NCI-H510A (cell line): Measurements from ENCODE around the gene ANKRD33B.
"Not testable (repeated sequence)": the region's sequence is repeated elsewhere in the genome, so short reads cannot be mapped to it uniquely, and the experiment has no call there.

ENCODE experiments used
- DNase-seq: peaks from one replicate; lab custom pipeline; 2025; lab: John Stamatoyannopoulos, UW

Gene ANKRD33B

DNA sequence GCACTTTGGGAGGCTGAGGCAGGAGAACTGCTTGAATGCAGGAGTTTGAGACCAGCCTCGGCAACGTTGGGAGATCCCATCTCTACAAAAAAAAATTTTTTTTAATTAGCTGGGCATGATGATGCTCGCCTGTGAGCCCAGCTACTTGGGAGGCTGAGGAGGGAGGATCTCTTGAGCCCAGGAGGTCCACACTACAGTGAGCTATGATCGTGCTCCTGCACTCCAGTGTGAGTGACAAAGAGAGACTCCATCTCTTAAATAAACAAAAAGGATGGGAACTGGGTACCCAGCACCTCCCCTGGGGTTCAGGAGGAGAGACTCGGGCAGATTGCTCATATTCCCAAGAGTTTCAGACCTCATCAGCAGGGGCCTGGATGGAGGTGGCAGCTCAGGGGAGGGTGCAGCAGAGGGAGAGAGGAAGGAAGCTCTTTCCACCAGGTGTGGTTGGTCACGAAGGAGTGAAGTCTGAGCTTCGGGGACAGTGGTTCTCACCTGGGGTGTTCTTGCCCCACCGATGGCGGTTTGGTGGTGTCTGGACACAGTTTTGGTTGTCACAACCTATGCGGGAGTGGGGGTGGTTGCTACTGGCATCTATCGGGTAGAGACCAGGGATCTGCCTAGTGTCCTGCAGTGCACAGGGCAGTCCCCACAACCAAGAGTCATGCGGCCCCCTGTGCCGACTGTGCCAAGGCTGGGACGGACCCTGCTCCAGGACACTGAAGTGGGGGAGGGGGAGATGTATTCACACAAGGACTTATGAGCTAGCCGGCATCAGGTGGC lies 72.7 kb downstream of the ANKRD33B start:
- no peak for DNase-seq

DNA sequence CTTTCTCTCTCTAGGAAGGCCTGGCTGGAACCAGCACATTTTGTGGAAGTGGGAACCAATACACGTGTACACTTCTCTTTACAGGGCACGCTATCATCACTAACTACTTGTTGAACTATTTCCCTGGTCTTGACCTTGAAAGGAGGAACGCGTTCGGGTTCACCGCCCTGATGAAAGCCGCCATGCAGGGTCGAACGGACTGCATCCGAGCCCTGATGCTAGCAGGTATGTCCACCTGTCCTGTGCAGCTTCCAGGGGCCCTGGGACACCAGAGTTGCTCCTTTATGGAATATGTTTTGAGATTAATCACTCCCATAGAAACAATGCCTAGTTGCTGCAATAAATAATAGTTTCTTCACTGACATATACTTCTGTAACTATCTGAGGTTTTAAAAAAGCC lies 74.1 kb downstream of the ANKRD33B start:
- DNase-seq: no peak

DNA sequence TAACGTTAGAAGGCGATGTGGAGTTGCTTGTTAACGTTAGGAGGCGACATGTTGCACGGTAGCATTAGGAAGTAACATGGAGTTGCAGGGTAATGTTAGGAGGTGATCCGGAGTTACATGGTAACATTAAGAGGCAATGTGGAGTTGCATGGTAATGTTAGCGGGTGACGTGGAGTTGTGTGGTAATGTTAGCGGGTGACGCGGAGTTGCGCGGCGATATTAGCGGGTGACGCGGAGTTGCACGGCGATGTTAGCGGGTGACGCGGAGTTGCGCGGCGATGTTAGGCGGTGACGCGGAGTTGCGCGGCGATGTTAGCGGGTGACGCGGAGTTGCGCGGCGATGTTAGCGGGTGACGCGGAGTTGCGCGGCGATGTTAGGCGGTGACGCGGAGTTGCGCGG lies 74.9 kb downstream of the ANKRD33B start:
- DNase-seq: not testable (repeated sequence)

DNA sequence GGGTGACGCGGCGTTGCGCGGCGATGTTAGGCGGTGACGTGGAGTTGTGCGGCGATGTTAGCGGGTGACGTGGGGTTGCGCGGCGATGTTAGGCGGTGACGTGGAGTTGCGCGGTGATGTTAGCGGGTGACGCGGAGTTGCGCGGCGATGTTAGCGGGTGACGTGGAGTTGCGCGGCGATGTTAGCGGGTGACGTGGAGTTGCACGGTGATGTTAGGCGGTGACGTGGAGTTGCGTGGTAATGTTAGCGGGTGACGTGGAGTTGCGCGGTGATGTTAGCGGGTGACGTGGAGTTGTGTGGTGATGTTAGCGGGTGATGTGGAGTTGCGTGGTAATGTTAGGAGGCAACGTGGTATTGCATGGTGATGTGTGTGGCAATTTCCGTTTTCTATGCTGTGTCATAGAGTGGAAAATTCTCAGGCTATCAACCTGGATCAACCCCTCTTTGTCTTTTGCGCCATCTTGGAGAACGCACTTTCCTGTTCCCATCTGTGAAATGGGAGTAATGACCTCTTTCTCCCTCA lies 76.0 kb downstream of the ANKRD33B start:
- DNase-seq: no peak

DNA sequence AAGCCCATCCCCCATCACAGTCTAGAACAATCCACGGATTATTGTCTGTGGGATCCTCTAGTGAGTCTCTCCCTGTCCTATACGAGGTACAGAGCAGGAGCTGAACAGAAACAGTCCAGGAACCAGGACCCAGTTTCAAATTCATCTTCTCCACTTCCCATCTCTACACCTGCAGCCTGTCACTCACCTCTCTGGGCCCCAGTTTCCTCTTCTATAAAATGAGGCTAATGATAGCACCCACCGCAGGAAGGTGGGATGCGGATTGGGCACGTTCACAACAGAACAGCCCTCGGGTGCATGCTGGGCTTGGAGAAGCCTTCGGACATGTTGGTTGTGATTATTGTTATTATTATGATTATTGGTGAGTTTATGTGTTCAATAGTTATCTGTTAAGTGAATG lies 78.5 kb downstream of the ANKRD33B start:
- DNase-seq: no peak

DNA sequence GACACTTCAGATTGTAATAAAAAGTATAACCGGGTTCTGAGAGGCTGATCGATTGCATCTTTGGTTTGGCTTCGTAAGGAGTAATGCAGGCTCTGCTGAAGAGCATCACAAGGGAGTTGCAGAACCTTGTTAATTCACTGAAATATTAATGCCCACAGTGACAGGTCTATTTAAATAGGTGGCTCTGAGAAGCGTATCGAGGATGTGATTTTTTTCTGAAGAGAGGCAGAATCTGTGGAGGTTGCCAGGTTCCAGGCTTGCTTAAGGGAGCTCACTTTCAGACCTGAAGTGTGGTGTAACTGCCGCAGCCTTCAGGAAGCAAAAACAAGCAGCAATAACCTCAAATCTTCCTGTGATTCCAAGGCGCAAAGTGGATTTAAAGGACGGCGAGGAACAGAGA lies 80.3 kb downstream of the ANKRD33B start:
- no peak for DNase-seq

DNA sequence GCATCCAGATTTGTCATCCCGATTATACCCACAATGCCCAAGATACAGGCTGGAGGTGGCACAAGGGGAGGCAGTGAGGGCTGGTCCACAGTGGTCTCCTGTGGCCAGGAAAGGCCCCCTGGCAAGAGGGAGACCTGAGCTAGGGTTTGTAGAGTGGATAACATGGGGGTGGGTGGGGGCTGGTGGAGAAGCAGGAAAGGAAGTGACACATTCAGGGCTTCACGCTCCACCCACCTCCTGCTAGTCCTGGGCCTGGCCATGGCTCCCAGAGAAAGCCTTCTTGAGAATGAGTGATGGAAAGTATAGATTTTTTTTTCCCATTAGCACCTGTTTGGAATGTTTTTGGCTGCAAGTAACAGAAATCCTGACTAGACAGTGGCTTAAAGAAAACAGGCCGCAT lies 81.3 kb downstream of the ANKRD33B start:
- no peak for DNase-seq

DNA sequence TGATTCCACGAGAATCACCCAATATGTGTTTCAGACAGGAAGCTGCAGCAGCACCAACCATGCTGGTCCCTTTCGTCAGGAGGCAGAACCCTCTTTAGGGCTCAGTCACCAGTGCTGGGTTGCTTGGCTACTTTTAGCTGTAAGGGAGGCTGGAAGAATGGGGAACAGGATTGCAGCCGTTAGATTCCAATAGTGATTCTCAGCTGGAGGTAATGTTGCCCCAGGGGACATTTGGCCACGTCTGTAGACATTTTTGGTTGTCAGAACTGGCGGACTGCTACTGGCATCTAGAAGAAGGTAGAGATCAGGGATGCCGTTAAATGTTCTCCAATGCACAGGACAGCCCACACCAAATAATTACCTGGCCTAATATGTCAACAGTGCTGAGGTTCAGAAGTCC lies 81.8 kb downstream of the ANKRD33B start:
- no peak for DNase-seq

DNA sequence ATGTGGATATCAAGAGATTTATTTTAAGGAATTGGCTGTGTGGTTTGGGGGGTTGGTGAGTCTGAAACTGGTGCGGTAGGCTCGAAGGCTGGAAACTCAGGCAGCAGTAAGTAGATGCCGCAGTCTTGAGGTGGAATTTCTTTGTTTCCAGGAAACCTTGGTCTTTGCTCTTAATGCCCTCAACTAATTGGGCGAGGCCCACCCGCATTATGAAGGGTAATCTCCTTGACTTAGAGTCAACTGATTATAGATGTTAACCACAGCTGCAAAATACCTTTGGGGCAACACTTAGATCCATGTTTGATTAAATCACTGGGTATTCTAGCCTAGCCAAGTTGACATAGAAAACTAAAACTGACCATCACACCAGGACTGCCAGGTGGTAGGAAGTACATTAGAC lies 83.8 kb downstream of the ANKRD33B start:
- DNase-seq: no peak

DNA sequence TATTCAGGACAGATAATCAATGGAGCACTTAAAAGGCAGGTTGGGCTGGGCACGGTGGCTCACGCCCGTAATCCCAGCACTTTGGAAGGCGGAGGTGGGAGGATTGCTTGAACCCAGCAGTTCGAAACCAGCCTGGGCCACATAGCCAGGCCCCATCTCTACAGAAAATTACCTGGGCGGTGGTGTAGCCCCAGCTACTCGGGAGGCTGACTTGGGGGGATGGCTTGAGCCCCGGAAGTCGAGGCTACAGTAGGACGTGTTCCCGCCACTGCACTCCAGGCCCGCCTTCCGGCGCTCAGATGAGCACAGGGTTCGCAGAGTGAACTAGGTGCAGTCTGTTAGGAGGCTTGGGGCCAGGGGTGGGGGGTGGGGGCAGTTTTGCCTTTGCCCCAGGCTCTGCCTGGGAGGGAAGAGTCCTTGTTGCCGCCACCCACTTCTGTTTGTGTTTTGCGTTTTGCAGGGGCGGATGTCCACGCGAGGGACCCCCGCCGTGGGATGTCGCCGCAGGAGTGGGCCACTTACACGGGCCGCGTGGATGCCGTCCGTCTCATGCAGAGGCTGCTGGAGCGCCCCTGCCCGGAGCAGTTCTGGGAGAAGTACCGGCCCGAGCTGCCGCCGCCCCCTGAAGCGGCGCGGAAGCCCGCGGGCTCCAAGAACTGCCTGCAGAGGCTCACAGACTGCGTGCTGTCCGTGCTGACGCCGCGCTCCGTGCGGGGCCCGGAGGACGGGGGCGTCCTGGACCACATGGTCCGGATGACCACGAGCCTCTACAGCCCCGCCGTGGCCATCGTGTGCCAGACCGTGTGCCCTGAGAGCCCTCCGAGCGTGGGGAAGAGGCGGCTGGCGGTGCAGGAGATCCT lies 85.2 kb downstream of the ANKRD33B start:
- DNase-seq: no peak

DNA sequence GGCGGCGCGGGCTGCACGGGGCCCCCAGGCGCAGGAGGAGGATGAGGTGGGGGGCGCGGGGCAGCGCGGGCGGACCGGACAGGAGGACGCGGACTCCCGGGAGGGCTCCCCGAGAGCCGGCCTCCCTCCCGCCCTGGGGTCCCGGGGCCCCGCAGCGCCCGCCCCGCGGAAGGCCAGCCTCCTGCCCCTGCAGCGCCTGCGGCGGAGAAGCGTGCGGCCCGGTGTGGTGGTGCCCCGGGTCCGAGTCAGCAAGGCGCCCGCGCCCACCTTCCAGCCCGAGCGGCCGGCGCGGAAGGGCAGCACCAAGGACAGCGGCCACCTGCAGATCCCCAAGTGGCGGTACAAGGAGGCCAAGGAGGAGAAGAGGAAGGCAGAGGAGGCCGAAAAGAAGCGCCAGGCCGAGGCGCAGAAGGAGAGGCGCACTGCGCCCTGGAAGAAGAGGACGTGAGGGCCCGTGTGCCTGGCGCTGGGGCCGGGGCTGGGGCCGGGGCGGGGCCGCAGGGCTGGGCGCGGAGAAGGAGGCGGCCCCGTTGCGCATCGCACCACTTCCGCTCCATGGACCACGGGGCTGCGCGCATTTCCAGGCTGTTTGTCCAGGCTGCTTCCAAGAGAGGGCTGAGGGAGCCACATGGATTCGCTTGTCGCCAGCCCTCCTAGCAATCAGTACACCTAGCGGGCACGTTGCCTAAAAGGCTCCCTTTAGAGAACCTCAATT lies 86.0 kb downstream of the ANKRD33B start:
- DNase-seq: no peak

DNA sequence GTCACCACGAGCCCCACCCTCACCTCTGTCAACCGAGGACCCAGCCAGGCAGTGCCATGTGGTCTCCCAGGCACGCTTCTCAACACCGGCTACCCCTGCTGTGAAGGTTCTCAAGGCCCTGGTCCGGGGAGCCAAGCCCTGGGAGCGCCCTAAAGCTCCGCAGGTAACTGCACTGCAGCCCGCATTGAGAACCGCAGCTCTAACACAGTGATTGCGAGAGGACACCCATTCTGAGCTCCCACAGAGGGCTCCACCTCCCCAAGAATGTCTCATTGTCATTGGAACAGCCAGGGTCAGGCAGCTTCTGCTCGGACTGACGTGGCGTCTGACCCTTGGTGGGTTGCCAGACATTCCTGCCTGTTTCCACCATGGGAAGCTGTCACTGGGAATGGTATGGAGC lies 88.3 kb downstream of the ANKRD33B start:
- no peak for DNase-seq

DNA sequence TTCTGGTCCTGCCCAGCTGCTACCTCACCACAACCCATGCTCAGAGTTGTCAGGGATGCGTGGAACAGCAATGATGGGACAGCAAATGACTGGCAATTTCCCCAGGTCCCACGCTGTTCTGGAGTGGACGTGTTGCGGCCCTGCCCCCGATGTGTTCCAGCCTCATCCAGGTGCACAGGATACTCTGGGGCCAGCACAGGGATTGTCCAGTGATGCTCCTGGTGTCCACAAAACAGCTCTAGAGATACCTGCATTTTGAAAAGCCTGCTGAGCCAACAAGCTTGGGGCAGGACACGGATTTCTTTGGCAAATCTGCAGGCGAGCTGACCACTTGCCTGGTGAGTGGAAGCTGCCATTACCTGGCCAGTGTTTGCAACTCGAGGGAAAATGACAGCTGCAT lies 88.7 kb downstream of the ANKRD33B start:
- no peak for DNase-seq

DNA sequence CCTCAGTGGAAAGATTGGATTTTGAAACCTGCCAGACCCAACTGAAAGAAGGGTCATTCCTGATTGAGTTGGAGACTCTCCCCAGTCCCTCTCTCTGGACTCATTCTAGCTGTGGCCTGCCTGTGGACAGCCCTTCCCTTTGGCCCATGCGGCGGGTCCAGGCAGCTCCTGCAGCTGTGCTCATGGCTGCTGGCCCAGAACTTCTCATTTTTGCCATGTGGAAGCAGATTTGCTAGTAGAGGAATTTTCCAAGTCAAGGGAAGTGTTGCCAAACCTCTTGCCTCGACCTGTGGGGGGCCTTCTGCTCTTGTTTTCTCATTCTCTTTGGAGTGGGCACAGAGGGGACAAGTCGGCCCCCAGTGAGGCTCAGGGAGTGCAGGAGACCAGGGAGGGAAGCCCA lies 89.2 kb downstream of the ANKRD33B start:
- no peak for DNase-seq

DNA sequence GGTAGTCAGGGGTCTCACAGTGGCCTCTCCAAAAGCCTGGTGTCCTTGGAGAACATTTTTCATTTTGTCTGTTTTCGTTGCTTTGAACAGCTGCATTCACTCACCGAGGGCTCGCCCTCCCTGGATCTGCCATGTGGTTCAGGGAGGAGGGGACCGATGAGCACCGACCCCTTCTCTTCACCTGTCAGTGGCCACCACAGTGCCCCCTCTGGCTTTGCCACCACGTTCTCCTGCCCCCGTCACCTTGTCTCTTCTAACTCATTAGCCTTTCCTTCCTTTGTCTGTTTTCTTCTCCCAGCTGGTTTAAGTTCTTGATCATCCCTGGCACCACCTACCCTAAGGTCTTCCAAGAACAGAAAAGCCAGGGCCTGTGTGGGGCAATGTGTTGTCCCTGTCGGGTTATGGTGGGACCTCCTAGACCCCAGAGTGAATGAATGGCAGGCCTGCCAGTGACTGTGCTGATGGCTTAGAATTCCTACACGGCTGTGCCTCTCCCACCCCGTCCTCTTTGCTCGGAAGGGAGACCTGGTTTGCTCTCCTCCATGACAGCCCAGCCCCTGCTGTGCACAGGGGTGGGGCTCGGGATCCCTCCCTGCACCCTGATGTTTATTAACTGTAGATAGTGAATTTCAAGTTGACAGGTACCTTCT lies 90.0 kb downstream of the ANKRD33B start:
- no peak for DNase-seq

DNA sequence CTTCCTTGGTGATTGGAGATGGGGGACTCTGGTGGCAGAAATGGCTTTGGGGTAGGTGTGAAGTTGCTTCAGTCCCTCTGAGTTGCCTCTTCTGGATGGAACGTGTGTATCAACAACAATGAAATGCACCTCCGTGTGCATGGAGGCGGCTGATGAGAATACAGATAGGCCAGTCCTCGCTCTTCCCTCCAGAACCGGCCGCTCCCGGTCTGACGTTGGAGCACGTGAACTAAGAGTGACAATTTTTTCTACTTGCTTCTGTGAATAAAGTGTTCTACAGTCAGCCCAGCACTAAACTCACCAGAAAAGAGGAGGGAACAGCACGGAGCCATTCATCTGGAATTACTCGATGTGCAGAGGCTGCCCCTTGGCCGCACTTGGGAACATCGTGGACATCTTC lies 90.7 kb downstream of the ANKRD33B start:
- DNase-seq: no peak

DNA sequence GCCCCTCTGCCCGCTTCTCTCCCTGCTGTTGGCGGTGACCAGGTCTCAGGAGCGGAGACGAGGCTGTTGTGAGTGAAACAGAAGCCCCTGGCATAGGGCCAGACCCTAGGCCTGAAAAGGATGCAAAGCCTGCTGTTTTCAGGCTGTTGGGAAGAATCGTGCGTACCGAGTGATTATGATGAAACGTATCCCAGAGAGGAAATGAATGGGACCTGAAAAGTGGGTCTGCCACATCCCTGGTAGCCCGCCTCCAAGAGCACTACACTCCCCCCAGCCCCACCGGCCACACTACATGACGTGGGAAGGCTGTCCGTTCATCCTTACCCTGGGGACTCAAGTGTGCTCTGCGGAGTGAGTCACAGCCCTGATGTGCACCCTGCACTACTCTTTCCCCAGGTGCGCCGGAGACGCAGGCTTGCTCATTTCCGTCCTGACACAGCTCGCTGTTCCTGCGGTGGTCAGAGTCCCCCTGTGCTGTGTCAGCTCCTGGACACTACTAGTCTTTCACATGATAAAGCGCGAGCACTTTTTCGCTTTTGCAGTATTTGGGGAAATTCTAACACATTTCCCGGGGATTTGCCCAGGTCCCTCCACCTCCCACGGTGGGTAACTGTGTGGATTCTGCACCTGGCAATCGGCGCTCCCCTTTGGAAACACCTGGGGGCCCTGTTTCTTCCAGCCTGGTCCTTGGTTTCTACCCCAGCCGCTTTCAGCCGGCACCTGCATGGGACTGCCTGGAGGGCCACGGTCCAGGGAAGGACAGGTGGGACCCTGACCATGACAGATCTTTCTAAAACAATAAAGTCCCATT lies 91.5 kb downstream of the ANKRD33B start:
- no peak for DNase-seq

DNA sequence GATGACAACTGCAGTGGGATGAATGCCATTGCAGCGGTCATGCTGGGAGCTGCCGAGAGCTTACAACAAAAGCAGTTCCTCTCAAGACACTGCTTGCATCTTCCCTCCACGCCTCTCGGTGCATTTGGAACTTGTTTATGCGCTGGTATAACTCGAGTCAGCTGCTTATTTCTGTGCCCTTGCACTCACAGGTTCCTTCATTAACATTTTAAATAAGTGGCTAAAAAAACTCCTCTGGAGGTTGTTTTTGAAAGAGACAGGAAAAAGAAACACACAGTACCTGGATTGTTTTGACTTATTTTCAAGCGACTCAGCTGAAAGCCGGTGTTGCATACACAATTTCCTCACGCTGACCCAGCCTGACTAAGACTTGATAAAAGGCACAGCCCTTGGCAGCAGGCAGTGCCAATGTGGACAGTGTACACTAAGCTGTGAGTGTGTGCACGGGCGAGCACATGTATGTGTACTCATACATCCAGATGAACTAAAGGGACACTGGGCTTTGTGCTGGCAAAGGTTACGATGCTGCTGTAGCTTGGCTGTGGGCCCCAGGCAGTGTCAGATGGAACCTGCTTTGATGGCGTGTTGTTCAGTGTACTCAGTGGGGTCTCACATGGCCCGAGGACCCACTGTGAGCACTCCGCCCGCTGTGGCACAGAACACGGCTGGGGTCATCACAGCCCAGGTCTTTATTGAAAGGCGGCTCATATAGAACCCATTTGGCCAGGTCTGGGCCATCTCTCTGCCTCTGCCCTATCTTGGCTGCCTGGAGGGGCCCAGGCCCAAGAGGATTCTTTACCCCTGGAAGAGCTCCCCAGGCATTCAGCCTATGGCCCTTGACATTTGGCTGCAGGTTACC lies 92.3 kb downstream of the ANKRD33B start:
- no peak for DNase-seq

DNA sequence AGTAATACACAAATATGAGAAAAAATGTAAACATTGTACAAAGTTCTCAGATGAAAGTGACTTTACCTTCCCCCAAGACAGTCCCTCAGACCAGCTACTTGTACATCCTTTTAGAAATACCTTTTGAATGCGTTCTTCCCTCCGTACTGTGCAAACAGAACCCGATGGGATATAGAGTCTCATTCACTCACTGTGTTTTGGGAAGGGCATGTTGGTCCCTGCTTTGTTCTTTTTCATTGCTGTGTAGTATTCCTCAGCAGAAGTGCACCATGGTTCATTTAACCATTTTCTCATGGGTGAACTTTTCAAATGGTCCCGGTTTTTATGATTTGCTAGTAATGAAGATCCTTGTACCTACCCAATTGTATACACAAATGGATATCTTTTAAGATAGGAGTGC lies 94.4 kb downstream of the ANKRD33B start:
- no peak for DNase-seq

DNA sequence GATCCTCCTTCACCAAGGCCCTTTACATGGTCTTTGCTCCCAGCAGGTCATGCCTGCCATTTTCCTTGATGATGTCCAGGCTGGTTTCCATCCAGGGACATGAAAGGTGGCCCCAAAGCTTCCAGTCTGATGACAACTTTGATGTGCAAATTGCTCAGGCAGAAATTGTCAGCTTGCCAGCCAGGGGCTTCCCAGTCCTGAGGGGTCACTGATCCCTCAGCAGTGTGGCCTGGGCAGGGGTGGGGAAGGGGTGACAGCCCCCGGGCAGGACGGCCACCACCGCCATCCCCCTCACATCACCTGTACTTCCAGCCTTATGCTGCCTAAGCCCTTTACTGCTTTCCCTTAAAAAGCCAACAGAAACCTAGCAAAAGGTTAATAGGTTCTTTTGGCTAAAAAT lies 96.3 kb downstream of the ANKRD33B start:
- DNase-seq: no peak
